NT2/D1 (cell line): ENCODE data around the gene CLASP1.

Experiments used
- SUZ12 ChIP-seq: IDR thresholded peaks from 2 replicates; pipeline ENCODE4 v1.6.1; 2011; ENCODE audit not compliant: insufficient read length, insufficient read depth; ENCODE audit errors: extremely low read depth
- YY1 ChIP-seq: IDR thresholded peaks from 2 replicates; pipeline ENCODE4 v1.6.1; 2011; ENCODE audit not compliant: insufficient read length, insufficient read depth

GRCh38 chr2:121360566-121361300, 288.5 kb downstream of the CLASP1 start:
- TF ChIP-seq SUZ12 (no peak), YY1 (no peak)
